Tibial nerve (tissue), 4 donors: ENCODE results near the gene CAMTA1.
"Not testable (repeated sequence)": the region's sequence is repeated elsewhere in the genome, so short reads cannot be mapped to it uniquely, and the experiment has no call there.

ENCODE experiments used
- EP300 ChIP-seq, 2 donors: sonication (generic); formaldehyde crosslinking; IDR thresholded peaks; one replicate each; pipeline ENCODE4 v1.6.1; 2017; ENCODE audit warnings: antibody characterized with exemption in 2 of 2, mild to moderate bottlenecking in 1 of 2
- POLR2A ChIP-seq, 2 donors: fragments of 450-650 bp; IDR thresholded peaks; one replicate each; pipeline ENCODE4 v1.6.1; 2017; ENCODE audit warnings: antibody characterized with exemption in 2 of 2, mild to moderate bottlenecking in 2 of 2, moderate library complexity in 2 of 2
- TF ChIP-seq, protein P1 (sequence below), 5 experiments: fragments of 200-600 bp in 3 of 5; fragments of 450-650 bp in 2 of 5; sonication (generic) in 3 of 5; IDR thresholded peaks; one replicate each; pipeline ENCODE4 v1.5.1; 2016 to 2019; ENCODE audit warnings: antibody characterized with exemption in 5 of 5, mild to moderate bottlenecking in 3 of 5, moderate library complexity in 2 of 5

DNA sequence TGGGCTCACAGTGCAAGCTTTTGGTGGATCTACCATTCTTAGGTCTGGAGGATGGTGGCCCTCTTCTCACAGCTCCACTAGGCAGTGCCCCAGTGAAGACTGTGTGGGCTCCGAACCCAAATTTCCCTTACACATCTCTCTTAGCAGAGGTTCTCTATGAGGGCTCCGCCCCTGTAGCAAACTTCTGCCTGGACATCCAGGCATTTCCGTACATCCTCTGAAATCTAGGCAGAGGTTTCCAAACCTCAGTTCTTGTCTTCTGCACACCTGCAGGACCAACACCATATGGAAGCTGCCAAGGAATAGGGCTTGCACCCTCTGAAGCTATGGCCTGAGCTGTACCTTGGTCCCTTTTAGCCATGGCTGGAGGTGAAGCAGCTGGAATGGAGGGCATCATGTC, 1005.8 kb downstream of the CAMTA1 start:
- TF ChIP-seq, protein P1, sequence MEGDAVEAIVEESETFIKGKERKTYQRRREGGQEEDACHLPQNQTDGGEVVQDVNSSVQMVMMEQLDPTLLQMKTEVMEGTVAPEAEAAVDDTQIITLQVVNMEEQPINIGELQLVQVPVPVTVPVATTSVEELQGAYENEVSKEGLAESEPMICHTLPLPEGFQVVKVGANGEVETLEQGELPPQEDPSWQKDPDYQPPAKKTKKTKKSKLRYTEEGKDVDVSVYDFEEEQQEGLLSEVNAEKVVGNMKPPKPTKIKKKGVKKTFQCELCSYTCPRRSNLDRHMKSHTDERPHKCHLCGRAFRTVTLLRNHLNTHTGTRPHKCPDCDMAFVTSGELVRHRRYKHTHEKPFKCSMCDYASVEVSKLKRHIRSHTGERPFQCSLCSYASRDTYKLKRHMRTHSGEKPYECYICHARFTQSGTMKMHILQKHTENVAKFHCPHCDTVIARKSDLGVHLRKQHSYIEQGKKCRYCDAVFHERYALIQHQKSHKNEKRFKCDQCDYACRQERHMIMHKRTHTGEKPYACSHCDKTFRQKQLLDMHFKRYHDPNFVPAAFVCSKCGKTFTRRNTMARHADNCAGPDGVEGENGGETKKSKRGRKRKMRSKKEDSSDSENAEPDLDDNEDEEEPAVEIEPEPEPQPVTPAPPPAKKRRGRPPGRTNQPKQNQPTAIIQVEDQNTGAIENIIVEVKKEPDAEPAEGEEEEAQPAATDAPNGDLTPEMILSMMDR (IDR thresholded peaks at IDR 0.05), result not testable (repeated sequence)
- not testable (repeated sequence) for TF ChIP-seq POLR2A, EP300 (IDR thresholded peaks at IDR 0.05)
